ENCODE data around the gene PYCARD.

DNA sequence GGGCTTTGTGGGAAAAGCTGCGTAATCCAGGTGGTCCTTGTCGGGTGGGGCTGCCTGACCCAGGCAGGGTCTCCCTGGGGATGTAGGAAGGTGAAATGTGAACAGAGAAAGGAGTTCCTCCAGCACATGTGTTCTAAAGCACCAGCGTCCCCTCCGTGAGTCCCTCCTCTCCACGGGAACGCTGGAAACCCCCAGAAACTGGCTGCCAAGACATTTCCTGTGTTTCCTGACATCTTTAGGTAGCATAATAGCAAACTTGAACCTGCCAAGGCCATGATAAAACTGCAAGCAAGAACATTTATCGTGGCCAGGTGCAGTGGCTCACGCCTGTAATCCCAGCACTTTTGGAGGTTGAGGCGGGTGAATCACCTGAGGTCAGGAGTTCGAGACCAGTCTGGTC is 26.9 kb upstream of the PYCARD start:
- TF ChIP-seq POLR2AphosphoS5 (IDR thresholded peaks at IDR 0.05; ENCODE audit: low read depth, low read length) (no peak), POLR2A (IDR thresholded peaks at IDR 0.05; ENCODE audit: borderline replicate concordance, extremely low read depth, insufficient read depth, insufficient read length) (no peak)
- TF ChIP-seq, protein P1, sequence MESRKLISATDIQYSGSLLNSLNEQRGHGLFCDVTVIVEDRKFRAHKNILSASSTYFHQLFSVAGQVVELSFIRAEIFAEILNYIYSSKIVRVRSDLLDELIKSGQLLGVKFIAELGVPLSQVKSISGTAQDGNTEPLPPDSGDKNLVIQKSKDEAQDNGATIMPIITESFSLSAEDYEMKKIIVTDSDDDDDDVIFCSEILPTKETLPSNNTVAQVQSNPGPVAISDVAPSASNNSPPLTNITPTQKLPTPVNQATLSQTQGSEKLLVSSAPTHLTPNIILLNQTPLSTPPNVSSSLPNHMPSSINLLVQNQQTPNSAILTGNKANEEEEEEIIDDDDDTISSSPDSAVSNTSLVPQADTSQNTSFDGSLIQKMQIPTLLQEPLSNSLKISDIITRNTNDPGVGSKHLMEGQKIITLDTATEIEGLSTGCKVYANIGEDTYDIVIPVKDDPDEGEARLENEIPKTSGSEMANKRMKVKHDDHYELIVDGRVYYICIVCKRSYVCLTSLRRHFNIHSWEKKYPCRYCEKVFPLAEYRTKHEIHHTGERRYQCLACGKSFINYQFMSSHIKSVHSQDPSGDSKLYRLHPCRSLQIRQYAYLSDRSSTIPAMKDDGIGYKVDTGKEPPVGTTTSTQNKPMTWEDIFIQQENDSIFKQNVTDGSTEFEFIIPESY (IDR thresholded peaks at IDR 0.05; ENCODE audit: extremely low read depth, insufficient replicate concordance, low read length): no peak

Measured in HCT116 (cell line).